K562 (cell line): ENCODE data around the gene JUNB. TPM values are rescaled to one million over a fixed set of nuclear protein-coding genes. Genes with fewer than 3 reads are reported as not detected.
A peak's percentile ranks its signal among the peaks of the same experiment; 100 is the strongest.

Source experiments
- ATAC-seq: fragments of 200-7000 bp; cut with Tn5 transposase; 3 replicates; pipeline ENCODE4 v1.9.1; 2020; ENCODE audit warnings: moderate library complexity
- BruUV-seq: library from RNA; stranded (reverse); fragments of 400-500 nt; replicated peaks from 2 replicates; lab custom pipeline; 2021; lab: Mats Ljungman, UMichigan
- CTCF ChIA-PET: fragments of 300-600 bp; formaldehyde crosslinking; extraction: SDS; loops from one replicate; lab custom pipeline; 2021; ENCODE audit warnings: low intra/inter-chr PET ratio; lab: Yijun Ruan, JAX
- POLR2A ChIA-PET: fragments of 300-600, 350-650 bp; sonication (Branson Sonifier 250); formaldehyde crosslinking; extraction: SDS; loops from one replicate; lab custom pipeline; 2021; ENCODE audit warnings: antibody characterized with exemption, inconsistent platforms; lab: Yijun Ruan, JAX
- DNase-seq, 4 experiments: peaks; one replicate each; pipeline versions ENCODE4 v3.0.0 to v3.0.0-alpha.2; 2011 to 2018; ENCODE audit warnings: low spot score in 3 of 4, mixed read lengths in 3 of 4; ENCODE audit errors: extremely low read depth in 1 of 4
- FAIRE-seq: peaks from 2 replicates; lab custom pipeline; 2011; peaks lifted over from hg19 to GRCh38; lab: Jason Lieb, UNC
- H2AFZ ChIP-seq: 2 replicates; pipeline ENCODE4 v1.6.0; 2011; ENCODE audit warnings: low read depth, low read length, control low read depth, inconsistent platforms
- H3K27ac ChIP-seq: fragments of 200-600 bp; 3 replicates; pipeline ENCODE4 v1.8.0; 2011; ENCODE audit warnings: low read depth, mild to moderate bottlenecking, control low read depth, inconsistent platforms, low read length, moderate library complexity, mixed read lengths; ENCODE audit errors: extremely low read depth
- H3K27me3 ChIP-seq, 2 experiments: fragments of 300-600 bp in 1 of 2; 2 replicates in 1 of 2; 3 replicates in 1 of 2; pipeline versions ENCODE4 v1.6.0 to v1.8.0; 2011; ENCODE audit warnings: inconsistent platforms in 2 of 2, low read length in 2 of 2, mild to moderate bottlenecking in 1 of 2, mixed read lengths in 1 of 2, moderate library complexity in 1 of 2; ENCODE audit not compliant: control insufficient read depth in 2 of 2, insufficient read depth in 2 of 2
- H3K36me3 ChIP-seq: fragments of 300-600 bp; 3 replicates; pipeline ENCODE4 v1.8.0; 2011; ENCODE audit warnings: mild to moderate bottlenecking, low read length, inconsistent platforms; ENCODE audit not compliant: control insufficient read depth, insufficient read depth
- H3K4me1 ChIP-seq, 2 experiments: fragments of 200-600 bp in 1 of 2; replicated peaks in 1 of 2; 2 replicates in 1 of 2; 3 replicates in 1 of 2; pipeline versions ENCODE4 v1.5.1 to v1.8.0; 2011; ENCODE audit warnings: inconsistent platforms in 2 of 2, low read length in 2 of 2, mild to moderate bottlenecking in 1 of 2, mixed read lengths in 1 of 2, moderate library complexity in 1 of 2; ENCODE audit not compliant: control insufficient read depth in 2 of 2, insufficient read depth in 2 of 2
- H3K4me2 ChIP-seq: 2 replicates; pipeline ENCODE4 v1.6.1; 2011; ENCODE audit warnings: low read length, control low read depth, inconsistent platforms, mixed read lengths; ENCODE audit not compliant: insufficient read depth
- H3K4me3 ChIP-seq: fragments of 200-600 bp; sonication (generic), shearing (Covaris generic); 2 replicates; pipeline ENCODE4 v1.5.1; 2016; ENCODE audit warnings: control low read depth, inconsistent platforms
- H3K79me2 ChIP-seq: fragments of 200-600 bp; 3 replicates; pipeline ENCODE4 v1.8.0; 2011; ENCODE audit warnings: low read length, inconsistent platforms; ENCODE audit not compliant: control insufficient read depth, insufficient read depth
- H3K9ac ChIP-seq, 2 experiments: 2 replicates each; pipeline versions ENCODE4 v1.6.0 to v1.6.1; 2011; ENCODE audit warnings: low read depth in 2 of 2, low read length in 2 of 2, control low read depth in 1 of 2, inconsistent platforms in 1 of 2, mild to moderate bottlenecking in 1 of 2, mixed read lengths in 1 of 2; ENCODE audit not compliant: insufficient read depth in 1 of 2
- H3K9me1 ChIP-seq: one replicate; pipeline ENCODE4 v1.6.0; 2011; ENCODE audit warnings: inconsistent platforms, mild to moderate bottlenecking, low read length, moderate library complexity; ENCODE audit not compliant: control insufficient read depth, insufficient read depth
- H3K9me3 ChIP-seq: replicated peaks from 2 replicates; pipeline ENCODE4 v1.5.1; 2011; ENCODE audit warnings: low read depth, low read length, inconsistent platforms; ENCODE audit not compliant: control insufficient read depth, insufficient read depth
- H4K20me1 ChIP-seq: replicated peaks from 2 replicates; pipeline ENCODE4 v1.6.1; 2011; ENCODE audit warnings: low read length, inconsistent platforms, mixed read lengths; ENCODE audit not compliant: control insufficient read depth, insufficient read depth
- DACH1 ChIP-seq: fragments of 450-650 bp; IDR thresholded peaks from 2 replicates; pipeline ENCODE4 v1.6.1; 2018; ENCODE audit not compliant: partially characterized antibody
- EGR1 ChIP-seq: fragments of 450-650 bp; conservative IDR thresholded peaks from 2 replicates; pipeline ENCODE4 v1.6.1; 2017; ENCODE audit warnings: mild to moderate bottlenecking
- ELK3 ChIP-seq: fragments of 450-650 bp; formaldehyde crosslinking; IDR thresholded peaks from 2 replicates; pipeline ENCODE4 v1.4.0; 2020; ENCODE audit warnings: mild to moderate bottlenecking
- ESRRA ChIP-seq: fragments of 450-650 bp; IDR thresholded peaks from 2 replicates; pipeline ENCODE4 v1.6.1; 2014; ENCODE audit warnings: low read depth, mild to moderate bottlenecking, moderate library complexity, borderline replicate concordance
- EWSR1 ChIP-seq: fragments of 450-650 bp; IDR thresholded peaks from 2 replicates; pipeline ENCODE4 v1.6.1; 2018; ENCODE audit warnings: borderline replicate concordance, mild to moderate bottlenecking, low read depth, moderate library complexity; ENCODE audit not compliant: partially characterized antibody
- IRF1 ChIP-seq: sonication (generic); formaldehyde crosslinking; IDR thresholded peaks from 2 replicates; pipeline ENCODE4 v1.8.0; 2022; ENCODE audit warnings: missing genetic modification reagents, mild to moderate bottlenecking, borderline replicate concordance
- KDM2B ChIP-seq: fragments of 250-450 bp; sonication (Bioruptor Pico); IDR thresholded peaks from 2 replicates; pipeline ENCODE4 v1.8.0; 2021; ENCODE audit warnings: mild to moderate bottlenecking, moderate library complexity
- MCM3 ChIP-seq: fragments of 450-650 bp; IDR thresholded peaks from 2 replicates; pipeline ENCODE4 v1.6.1; 2016
- NRF1 ChIP-seq, 2 experiments: fragments of 450-650 bp; IDR thresholded peaks in 1 of 2; conservative IDR thresholded peaks in 1 of 2; 2 replicates each; pipeline ENCODE4 v1.6.1; 2014; ENCODE audit warnings: mild to moderate bottlenecking in 2 of 2
- RBM22 ChIP-seq: fragments of 200-400 bp; formaldehyde crosslinking; IDR thresholded peaks from 2 replicates; pipeline ENCODE4 v1.6.1; 2018; ENCODE audit warnings: low read length, low read depth; ENCODE audit not compliant: poor library complexity, severe bottlenecking
- STAT6 ChIP-seq: sonication (generic); formaldehyde crosslinking; IDR thresholded peaks from 2 replicates; pipeline ENCODE4 v1.8.1; 2023; ENCODE audit warnings: mild to moderate bottlenecking, missing genetic modification reagents
- ZBTB2 ChIP-seq: fragments of 450-650 bp; IDR thresholded peaks from 2 replicates; pipeline ENCODE4 v1.6.1; 2016; ENCODE audit warnings: antibody characterized with exemption
- ZBTB34 ChIP-seq: fragments of 250-450 bp; sonication (Bioruptor Pico); IDR thresholded peaks from 2 replicates; pipeline ENCODE4 v1.8.0; 2021; ENCODE audit warnings: mild to moderate bottlenecking, moderate library complexity
- ZNF143 ChIP-seq: sonication (generic); formaldehyde crosslinking; IDR thresholded peaks from 2 replicates; pipeline ENCODE4 v1.9.0; 2022; ENCODE audit warnings: mild to moderate bottlenecking, missing genetic modification reagents
- ZNF507 ChIP-seq: conservative IDR thresholded peaks from 2 replicates; pipeline ENCODE4 v1.6.1; 2017; ENCODE audit warnings: missing genetic modification characterization, missing compliant biosample characterization
- WGBS: fragments of 100-300 bp; shearing (Covaris generic); methylation state at CpG from one replicate; pipeline ENCODE4 v1.1.6; 2016; ENCODE audit warnings: low coverage, mixed read lengths; ENCODE audit not compliant: insufficient coverage; ENCODE audit errors: missing lambda C conversion rate; 5-methylcytosine and 5-hydroxymethylcytosine counted together
- in situ Hi-C: fragments of 300-500 bp; cut with MboI; formaldehyde crosslinking; loops from 4 replicates; pipeline ENCODE4 v1.15.0; 2018; ENCODE audit warnings: inconsistent platforms, mixed read lengths
- intact Hi-C: fragments of 100-400 bp; cut with micrococcal nuclease; formaldehyde crosslinking; loops from 2 replicates; pipeline ENCODE4 v1.14.2; 2022
- polyA plus RNA-seq, 8 experiments: library from polyadenylated mRNA; depleted of rRNA in 4 of 8; stranded (reverse) in 5 of 8; unstranded in 3 of 8; fragments of >200 nt; fragmentation: Nextera tagmentation in 2 of 8; fragmentation: Illumina TruSeq in 1 of 8; extraction: Ambion mirVana in 2 of 8; extraction: Trizol in 1 of 8; gene quantifications; 2 replicates each; pipeline versions ENCODE4 v1.2.1 to v1.2.3, GENCODE V29; 2011 to 2014; ENCODE audit warnings: inconsistent platforms in 1 of 8, missing spikeins in 1 of 8
- total RNA-seq, 7 experiments: library from RNA; depleted of rRNA in 6 of 7; stranded (reverse); fragments of >200 nt in 6 of 7; fragmentation: Illumina TruSeq in 2 of 7; extraction: Trizol in 2 of 7; gene quantifications; 2 replicates each; pipeline versions ENCODE4 v1.2.1 to v1.2.3, GENCODE V29; 2011 to 2021; ENCODE audit warnings: low replicate concordance in 1 of 7

The JUNB gene
- total and polyA plus RNA-seq, 9 of the 15 experiments (the other 6 are each of a cell fraction or from before 2014, with no cell fraction given) = 0.23 to 88.1 (median 13.1) TPM

GRCh38 chr19:12834566-12834943, 43.3 kb downstream of the JUNB start, which contains the start of gene RTBDN:
Gene RTBDN (minus strand): TSS chr19:12834579. CDS start chr19:12829979, 4,600 bp downstream.
- no peak for ATAC-seq
- 0 out of 2 replicates have a peak, but pooled peaks have one; percentile 37 for TF ChIP-seq ZNF143
- peak; percentile 77 for TF ChIP-seq EGR1
- no peak for TF ChIP-seq RBM22
- peak; percentile 83 to 86 for TF ChIP-seq NRF1 (conservative IDR thresholded peaks at IDR 0.05 in 1 of 2, IDR thresholded peaks at IDR 0.05 in 1 of 2)
- TF ChIP-seq IRF1 (CRISPR knock-in tag) = no peak
- no peak for TF ChIP-seq ZBTB34 (CRISPR knock-in tag)
- no peak for TF ChIP-seq EWSR1
- TF ChIP-seq MCM3 = no peak
- no peak for TF ChIP-seq DACH1
- TF ChIP-seq ZNF507 (tag) = no peak
- TF ChIP-seq STAT6 (CRISPR knock-in tag) = no peak
- TF ChIP-seq ZBTB2 = peak; percentile 79; the same call in 1 of the 2 replicates
- no peak for TF ChIP-seq ESRRA
- TF ChIP-seq KDM2B = no peak
- no peak for TF ChIP-seq ELK3

More at GRCh38 chr19:12834566-12834943, 43.3 kb downstream of the JUNB start, which contains the start of gene RTBDN:
- in situ Hi-C loops (no loop called here), intact Hi-C loops (no loop called here)
- FAIRE-seq (peak; percentile 72), DNase-seq (peak in 2 of 4 experiments; percentile 51 to 72)
- no peaks in the 10 kb centered on the region for H3K9me1 ChIP-seq
- H3K4me1 ChIP-seq = peaks cover 36 to 63% of the 10 kb centered on the region in 2 experiments
- peak within 1 kb of the TSS; percentile 36 to 90; a peak in 3 of 4 replicates for H3K9ac ChIP-seq
- CTCF ChIA-PET = no interaction called here
- peak within 1 kb of the TSS; percentile 93 for H2AFZ ChIP-seq
- H4K20me1 ChIP-seq = peaks cover 17% of the 10 kb centered on the region
- H3K9me3 ChIP-seq = no peaks in the 10 kb centered on the region
- H3K27me3 ChIP-seq = no peaks in the 10 kb centered on the region
- peak within 1 kb of the TSS; percentile 85 for H3K4me2 ChIP-seq
- H3K36me3 ChIP-seq = no peaks in the 10 kb centered on the region; the same call in 2 of the 3 replicates
- BruUV-seq = no TSS peak
- peak within 1 kb of the TSS; percentile 58 for H3K4me3 ChIP-seq
- peaks cover 9% of the 10 kb centered on the region; the same call in 2 of the 3 replicates for H3K79me2 ChIP-seq
- POLR2A ChIA-PET = interaction anchor here (1.2 kb wide), 1 partner anchor 10 kb away, joined by 4 read pairs; no protein-coding TSS in a partner anchor
- WGBS = 23% methylated on average over 20 of the region's 20 CpGs
- no peak within 1 kb of the TSS for H3K27ac ChIP-seq
